Measurements from ENCODE around the gene MRPL37.

- no peak for TF ChIP-seq CTCF (IDR thresholded peaks at IDR 0.05; ENCODE audit: insufficient read depth, low read depth, low read length)
- no peak for TF ChIP-seq EZH2 (IDR thresholded peaks at IDR 0.05; ENCODE audit: insufficient read depth, low read length)
Measured at GRCh38 chr1:54167422-54168139, 32.4 kb upstream of the MRPL37 start.

All from astrocyte (in vitro differentiated cells and primary cell).